ENCODE results near the gene TINCR.

Gene TINCR

GRCh38 chr19:5588441-5588840 lies 20.7 kb upstream of the TINCR start:
- Histone ChIP-seq H3K4me3 (IDR thresholded peaks at IDR 0.05; ENCODE audit: insufficient read depth, low read depth, low read length) (no peak overlapping the region), H4K20me1 (ENCODE audit: insufficient read depth) (no peaks in the 10 kb centered on the region), H3K4me1 (ENCODE audit: low read depth, poor library complexity, severe bottlenecking) (no peaks in the 10 kb centered on the region), H3K27ac (no peak overlapping the region), H3K9ac (no peak overlapping the region), H2AFZ (ENCODE audit: low read depth) (no peak overlapping the region), H3K27me3 (ENCODE audit: insufficient read depth, low read depth) (no peaks in the 10 kb centered on the region), H3K4me2 (no peak overlapping the region), H3K36me3 (ENCODE audit: insufficient read depth) (peaks cover 5% of the 10 kb centered on the region; the same call in 1 of the 2 replicates), H3K79me2 (ENCODE audit: insufficient read depth, low read depth) (no peaks in the 10 kb centered on the region)
- TF ChIP-seq, protein P1, sequence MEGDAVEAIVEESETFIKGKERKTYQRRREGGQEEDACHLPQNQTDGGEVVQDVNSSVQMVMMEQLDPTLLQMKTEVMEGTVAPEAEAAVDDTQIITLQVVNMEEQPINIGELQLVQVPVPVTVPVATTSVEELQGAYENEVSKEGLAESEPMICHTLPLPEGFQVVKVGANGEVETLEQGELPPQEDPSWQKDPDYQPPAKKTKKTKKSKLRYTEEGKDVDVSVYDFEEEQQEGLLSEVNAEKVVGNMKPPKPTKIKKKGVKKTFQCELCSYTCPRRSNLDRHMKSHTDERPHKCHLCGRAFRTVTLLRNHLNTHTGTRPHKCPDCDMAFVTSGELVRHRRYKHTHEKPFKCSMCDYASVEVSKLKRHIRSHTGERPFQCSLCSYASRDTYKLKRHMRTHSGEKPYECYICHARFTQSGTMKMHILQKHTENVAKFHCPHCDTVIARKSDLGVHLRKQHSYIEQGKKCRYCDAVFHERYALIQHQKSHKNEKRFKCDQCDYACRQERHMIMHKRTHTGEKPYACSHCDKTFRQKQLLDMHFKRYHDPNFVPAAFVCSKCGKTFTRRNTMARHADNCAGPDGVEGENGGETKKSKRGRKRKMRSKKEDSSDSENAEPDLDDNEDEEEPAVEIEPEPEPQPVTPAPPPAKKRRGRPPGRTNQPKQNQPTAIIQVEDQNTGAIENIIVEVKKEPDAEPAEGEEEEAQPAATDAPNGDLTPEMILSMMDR (conservative IDR thresholded peaks at IDR 0.05; ENCODE audit: low read depth, low read length): no peak

DNA sequence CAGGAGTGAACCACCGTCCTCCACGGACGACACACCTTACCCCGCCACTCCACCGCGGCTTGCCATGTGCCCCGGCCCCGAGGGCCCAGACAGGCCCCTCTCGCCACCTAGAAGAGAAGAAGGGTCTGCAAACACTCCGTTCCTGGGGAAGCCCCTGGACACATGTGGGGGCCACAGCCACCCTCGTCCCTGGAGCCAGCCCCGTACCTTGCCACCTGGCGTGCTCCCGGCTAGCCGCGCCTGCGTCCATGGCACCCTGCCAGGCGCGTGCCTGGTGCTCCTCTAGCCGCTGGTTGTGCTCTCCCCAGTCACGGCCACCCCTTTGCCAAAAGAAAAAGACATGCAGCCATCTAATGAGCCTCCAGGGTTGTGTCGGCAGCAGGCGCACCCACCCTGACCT lies 19.9 kb upstream of the TINCR start:
- TF ChIP-seq, protein P1 (conservative IDR thresholded peaks at IDR 0.05; ENCODE audit: low read depth, low read length): no peak
- Histone ChIP-seq H3K4me2 (no peak overlapping the region), H3K4me3 (IDR thresholded peaks at IDR 0.05; ENCODE audit: insufficient read depth, low read depth, low read length) (no peak overlapping the region), H3K36me3 (ENCODE audit: insufficient read depth) (no peaks in the 10 kb centered on the region; the same call in 1 of the 2 replicates), H4K20me1 (ENCODE audit: insufficient read depth) (no peaks in the 10 kb centered on the region), H3K79me2 (ENCODE audit: insufficient read depth, low read depth) (no peaks in the 10 kb centered on the region), H3K4me1 (ENCODE audit: low read depth, poor library complexity, severe bottlenecking) (no peaks in the 10 kb centered on the region), H3K27ac (no peak overlapping the region), H3K27me3 (ENCODE audit: insufficient read depth, low read depth) (no peaks in the 10 kb centered on the region), H3K9ac (no peak overlapping the region), H2AFZ (ENCODE audit: low read depth) (no peak overlapping the region)

DNA sequence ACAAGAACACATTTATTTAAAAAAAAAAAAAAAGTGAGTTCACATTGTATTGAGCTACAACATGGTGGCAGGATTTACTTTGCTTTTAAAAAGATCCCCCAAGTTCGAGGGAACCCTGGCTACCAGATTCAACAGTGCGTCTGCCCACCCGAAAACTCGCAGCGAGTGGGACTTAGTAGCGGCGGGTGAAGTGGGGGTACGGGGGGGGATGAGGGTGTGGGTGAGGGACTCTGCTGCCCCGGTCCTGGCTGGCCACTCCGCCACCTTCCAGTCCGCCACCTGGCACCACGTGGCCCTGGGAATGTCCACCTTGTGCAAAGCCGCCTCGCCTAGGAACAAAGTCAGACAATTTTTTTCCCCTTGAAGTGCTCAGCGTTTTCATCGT lies 19.3 kb upstream of the TINCR start:
- Histone ChIP-seq H3K4me2 (no peak overlapping the region), H2AFZ (ENCODE audit: low read depth) (no peak overlapping the region), H3K79me2 (ENCODE audit: insufficient read depth, low read depth) (no peaks in the 10 kb centered on the region), H3K9ac (no peak overlapping the region), H3K27me3 (ENCODE audit: insufficient read depth, low read depth) (no peaks in the 10 kb centered on the region), H4K20me1 (ENCODE audit: insufficient read depth) (no peaks in the 10 kb centered on the region), H3K4me1 (ENCODE audit: low read depth, poor library complexity, severe bottlenecking) (no peaks in the 10 kb centered on the region), H3K36me3 (ENCODE audit: insufficient read depth) (no peaks in the 10 kb centered on the region; the same call in 1 of the 2 replicates), H3K27ac (no peak overlapping the region), H3K4me3 (IDR thresholded peaks at IDR 0.05; ENCODE audit: insufficient read depth, low read depth, low read length) (no peak overlapping the region)
- TF ChIP-seq, protein P1 (conservative IDR thresholded peaks at IDR 0.05; ENCODE audit: low read depth, low read length): no peak

- Histone ChIP-seq H2AFZ (ENCODE audit: low read depth) (no peak overlapping the region), H3K9ac (no peak overlapping the region), H4K20me1 (ENCODE audit: insufficient read depth) (no peaks in the 10 kb centered on the region), H3K27me3 (ENCODE audit: insufficient read depth, low read depth) (no peaks in the 10 kb centered on the region), H3K4me1 (ENCODE audit: low read depth, poor library complexity, severe bottlenecking) (no peaks in the 10 kb centered on the region), H3K36me3 (ENCODE audit: insufficient read depth) (no peaks in the 10 kb centered on the region; the same call in 1 of the 2 replicates), H3K4me3 (IDR thresholded peaks at IDR 0.05; ENCODE audit: insufficient read depth, low read depth, low read length) (no peak overlapping the region), H3K27ac (no peak overlapping the region), H3K79me2 (ENCODE audit: insufficient read depth, low read depth) (no peaks in the 10 kb centered on the region), H3K4me2 (no peak overlapping the region)
- TF ChIP-seq, protein P1 (conservative IDR thresholded peaks at IDR 0.05; ENCODE audit: low read depth, low read length): no peak
Measured at GRCh38 chr19:5586300-5587070, 18.7 kb upstream of the TINCR start.
